ENCODE measurements around the gene THAP4.
A peak's percentile ranks its signal among the peaks of the same experiment; 100 is the strongest.

The THAP4 gene

GRCh38 chr2:241638940-241639339, 2.0 kb upstream of the THAP4 start:
- no peak for DNase-seq (ENCODE audit: low spot score)

- peak; percentile 54 for DNase-seq (ENCODE audit: low spot score)
These were observed 1.1 kb upstream of the THAP4 start for GRCh38 chr2:241637795-241638660.

DNA sequence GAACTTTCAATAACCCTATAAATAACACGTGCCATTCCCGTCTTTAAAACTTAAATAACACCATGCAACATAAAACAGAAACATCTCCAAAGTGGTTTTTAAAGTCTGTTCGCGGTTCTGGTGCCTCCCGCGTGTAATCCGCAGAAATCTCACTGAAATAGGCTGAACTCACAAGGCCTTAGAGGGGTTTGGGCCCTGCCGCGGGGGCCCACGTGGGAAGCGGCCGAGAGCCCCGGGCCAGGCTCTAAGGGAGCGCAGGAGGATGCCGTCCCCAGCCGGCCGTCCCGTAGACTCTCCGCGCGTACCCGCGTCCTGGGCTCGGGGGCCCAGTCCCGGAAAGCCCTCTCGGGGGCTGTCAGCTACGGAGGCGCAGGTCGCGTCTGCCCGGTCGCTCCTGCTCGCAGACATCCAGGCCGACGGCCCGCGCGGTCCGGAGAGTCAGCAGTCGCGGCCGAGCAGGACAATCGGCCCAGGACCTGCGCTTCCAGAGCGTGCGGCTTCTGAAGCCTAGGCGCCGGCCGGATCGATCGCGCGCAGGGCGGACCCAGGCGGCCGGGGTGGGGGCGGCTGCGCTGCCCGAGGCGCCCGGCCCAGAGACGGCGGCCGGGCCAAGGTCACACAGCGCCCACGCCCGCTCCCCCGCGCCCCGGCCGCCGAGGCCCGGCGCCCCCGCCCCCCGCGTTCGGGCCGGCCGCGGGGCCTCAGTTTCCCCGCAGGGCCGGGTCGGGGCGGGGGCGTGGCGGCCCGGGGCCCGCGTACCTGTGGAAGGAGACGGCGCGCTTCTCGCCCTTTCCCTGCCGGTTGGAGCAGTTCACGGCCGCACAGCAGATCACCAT, 558 bp downstream of the THAP4 start:
- peak; percentile 83 for DNase-seq (ENCODE audit: low spot score)

DNA sequence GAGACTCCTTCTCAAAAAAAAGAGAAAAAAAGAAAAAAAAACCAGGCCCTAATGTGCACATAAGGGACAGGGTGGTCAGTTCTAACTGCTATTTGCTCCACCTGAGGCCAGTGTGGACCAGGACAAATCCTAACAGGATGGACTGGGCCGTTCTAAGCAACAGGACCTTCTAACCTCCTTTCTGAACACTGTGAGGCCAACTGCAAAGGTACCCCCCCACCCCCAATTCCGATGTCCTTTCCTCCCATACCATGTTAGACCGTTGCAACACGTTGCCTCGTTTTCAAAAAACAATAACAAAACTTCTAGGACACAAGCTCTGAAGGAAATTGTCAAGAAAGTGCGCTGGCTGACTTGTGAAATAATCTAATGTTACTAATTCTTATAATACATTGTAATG, 1.2 kb downstream of the THAP4 start:
- DNase-seq (ENCODE audit: low spot score) = peak; percentile 37

DNA sequence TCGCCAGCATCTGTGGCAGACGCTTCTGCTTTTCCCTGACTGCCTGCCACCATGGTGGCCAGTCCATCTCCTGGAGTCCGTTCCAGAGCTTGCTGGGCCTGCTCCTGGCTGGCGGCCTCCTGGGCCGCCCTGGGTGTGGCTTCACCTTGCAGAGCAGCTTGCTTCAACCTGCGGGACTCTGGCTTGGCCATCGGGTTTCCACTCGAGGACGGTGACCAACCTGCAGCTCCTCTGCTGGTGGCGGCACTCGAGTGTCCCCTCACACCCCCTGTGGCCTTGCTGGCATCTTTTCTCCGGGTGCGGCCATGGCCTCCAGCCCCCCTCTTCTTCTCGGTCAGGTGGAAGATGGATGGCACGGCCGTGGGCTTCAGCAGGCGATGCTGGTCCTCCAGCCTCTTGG, 3.4 kb downstream of the THAP4 start:
- no peak for DNase-seq (ENCODE audit: low spot score)

DNA sequence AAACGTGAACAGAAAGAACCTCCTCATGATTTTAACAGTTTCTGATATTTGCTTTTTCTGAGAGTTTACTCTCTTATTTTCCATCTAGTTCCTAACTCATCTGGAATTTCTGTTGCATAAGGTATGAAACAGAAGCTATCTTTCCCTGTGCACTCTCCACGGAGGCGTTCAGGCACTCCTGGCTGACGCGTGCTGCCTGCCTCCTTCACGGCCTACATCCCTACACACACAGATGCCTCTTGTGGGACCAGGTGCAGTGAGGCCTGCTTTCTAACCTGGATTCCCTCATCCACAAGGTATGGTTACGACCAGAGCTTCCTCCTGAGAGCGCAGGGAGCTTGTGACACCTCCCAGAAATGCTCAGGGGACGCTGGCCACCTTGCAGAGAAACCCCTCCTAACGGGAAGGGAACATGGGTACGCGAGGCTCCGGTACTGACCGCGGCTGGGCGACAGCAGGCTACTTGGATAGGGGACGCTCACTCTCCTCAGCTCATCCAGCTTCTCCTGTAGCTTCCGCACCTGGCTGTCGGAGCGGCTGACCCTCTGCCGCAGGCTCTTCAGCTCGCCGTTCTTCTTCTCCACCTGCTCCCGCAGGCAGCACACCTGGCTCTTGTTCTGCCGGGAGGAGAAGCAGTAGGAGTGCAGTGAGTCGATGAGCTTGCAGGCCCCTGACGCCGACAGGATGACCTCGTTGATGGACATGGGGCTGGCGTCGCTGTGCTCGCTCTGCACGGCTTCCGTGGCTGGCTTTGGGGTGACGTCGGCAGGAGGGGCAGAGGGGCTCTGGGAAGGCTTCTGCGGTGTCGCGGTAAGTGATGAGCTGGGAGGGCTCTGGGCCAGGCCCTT, 4.3 kb downstream of the THAP4 start:
- no peak for DNase-seq (ENCODE audit: low spot score)

- no peak for DNase-seq (ENCODE audit: low spot score)
These were observed 7.1 kb downstream of the THAP4 start for GRCh38 chr2:241629762-241630435.

DNA sequence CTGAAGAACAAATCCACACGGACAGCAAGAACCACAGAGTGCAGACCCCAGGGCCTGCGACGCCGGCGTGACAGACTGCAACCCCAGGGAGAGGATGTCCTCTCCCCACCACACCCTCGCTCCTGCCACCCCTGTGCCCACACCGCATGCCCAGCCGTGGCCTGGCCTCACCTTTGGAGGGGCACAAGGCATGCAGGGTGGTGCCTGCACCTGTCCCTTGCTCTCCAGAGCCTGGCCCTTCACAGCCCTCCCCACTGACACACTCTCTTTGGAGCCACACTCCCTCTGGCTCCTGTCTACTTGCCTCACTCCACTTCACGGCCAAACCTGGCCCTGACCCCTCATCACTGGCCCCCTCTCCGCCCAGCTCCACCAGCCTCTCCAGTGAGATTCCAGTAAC, 9.3 kb downstream of the THAP4 start:
- no peak for DNase-seq (ENCODE audit: low spot score)

GRCh38 chr2:241620419-241620769, 16.6 kb downstream of the THAP4 start:
- no peak for DNase-seq (ENCODE audit: low spot score)

- no peak for DNase-seq (ENCODE audit: low spot score)
These were observed 17.1 kb downstream of the THAP4 start for GRCh38 chr2:241619597-241620418.

DNA sequence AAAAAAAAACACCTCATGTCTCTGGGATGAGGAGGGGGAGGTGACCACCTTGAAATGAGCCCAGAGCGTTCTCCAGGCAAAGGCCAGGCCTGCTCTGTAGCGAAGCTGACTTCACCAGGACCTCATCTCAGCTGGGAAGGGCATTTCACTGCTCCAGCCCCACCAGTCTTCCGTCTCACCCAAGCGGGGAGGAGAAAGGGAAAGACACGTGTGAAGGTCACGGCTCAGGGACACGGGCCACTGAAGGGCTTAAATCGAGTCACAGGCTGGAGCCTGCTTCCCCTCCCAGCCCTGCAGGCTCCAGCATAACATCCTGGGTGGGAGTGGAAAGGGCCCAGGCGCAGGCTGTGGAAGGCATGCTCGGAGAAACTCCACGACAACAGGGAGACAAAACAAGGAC, 18.1 kb downstream of the THAP4 start:
- no peak for DNase-seq (ENCODE audit: low spot score)

DNA sequence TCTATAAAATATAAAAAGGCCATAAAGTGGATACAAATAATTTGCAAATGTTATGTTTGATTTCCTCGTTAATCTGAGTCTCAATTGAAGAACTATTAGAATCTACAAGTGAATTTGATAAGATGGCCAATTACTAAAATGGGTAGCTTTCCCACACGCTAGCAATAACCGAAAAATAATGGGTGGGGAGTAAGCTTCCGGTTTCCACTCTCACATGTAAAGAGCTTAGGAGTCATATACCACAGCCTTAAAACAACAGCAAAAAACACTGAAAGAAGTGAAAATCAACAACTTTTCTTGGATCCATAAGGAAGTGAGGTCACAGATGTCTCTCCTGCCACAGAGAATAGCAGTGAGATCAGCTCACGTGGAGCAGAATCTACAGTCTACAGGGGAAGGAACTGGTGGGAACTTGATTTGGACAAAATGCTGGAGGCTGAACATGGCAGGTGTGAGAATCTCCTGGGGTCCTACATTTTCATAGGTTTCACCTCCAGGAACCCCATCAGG, 18.6 kb downstream of the THAP4 start:
- no peak for DNase-seq (ENCODE audit: low spot score)

GRCh38 chr2:241617431-241618154, 19.4 kb downstream of the THAP4 start:
- DNase-seq (ENCODE audit: low spot score) = no peak

DNA sequence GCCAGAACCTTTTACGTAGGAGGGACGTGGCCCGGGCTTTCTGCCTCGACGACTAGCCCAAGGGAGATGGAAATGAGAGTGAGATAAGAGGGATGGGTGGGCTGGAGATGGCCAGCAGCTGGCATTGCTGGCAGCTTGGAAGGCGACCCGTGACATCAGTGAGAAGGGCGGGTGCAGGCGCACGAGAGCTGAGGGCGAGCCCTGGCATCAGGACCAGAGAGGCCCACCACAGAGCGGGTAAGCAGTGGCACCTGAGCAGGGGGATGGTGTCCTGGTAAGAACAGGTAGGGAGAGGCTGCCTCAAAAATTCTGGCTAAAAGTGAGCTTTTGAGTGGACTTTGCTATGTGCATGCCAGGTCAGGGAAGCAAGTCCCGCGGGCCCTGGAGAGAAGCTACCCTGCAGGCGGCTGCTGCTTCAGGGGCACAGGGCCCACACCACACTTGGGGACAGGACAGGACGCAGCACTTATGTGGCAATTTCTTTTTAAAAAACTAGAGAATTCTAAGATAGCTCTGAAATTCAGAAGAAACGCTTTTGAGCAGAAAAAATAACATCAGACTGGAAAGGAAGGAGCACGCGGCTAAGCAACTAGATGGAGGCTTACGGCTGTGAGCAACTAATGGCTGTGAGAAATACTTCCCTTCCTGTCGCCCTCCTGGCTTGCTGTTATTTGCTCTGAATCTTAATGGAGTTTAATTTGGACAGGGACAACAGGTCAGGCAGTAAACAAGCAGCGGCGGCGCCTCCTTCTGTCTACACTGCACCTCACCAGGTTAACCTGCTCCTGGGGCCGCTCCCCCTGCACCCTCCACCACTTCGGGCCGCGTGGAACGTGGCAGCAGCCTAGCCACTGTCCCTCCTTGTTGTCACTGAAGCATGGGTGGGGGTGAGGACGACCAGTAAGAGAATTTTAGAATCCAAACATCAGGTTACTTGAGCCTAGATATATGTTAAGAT, 20.5 kb downstream of the THAP4 start:
- no peak for DNase-seq (ENCODE audit: low spot score)

- DNase-seq (ENCODE audit: low spot score) = no peak
These were observed 21.4 kb downstream of the THAP4 start for GRCh38 chr2:241615522-241616052.

DNA sequence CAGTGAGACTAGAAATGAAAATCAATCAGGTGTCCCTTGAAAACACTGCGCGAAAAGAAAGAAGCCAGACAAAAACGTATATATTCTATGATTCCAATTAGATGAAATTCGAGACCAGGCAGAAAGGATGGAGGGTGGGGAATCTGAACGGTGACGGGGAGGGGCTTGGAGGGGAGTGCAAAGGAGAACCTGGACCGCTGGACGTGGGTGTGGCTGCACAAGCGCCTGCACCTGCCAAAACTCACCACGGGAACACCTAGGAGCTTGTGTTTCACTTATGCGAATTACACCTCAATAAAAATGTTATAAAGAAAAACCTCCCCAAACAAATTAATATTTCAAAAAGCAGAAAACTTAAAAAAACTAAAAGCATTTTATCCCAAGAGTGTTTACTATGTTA, 21.9 kb downstream of the THAP4 start:
- DNase-seq (ENCODE audit: low spot score) = no peak

DNA sequence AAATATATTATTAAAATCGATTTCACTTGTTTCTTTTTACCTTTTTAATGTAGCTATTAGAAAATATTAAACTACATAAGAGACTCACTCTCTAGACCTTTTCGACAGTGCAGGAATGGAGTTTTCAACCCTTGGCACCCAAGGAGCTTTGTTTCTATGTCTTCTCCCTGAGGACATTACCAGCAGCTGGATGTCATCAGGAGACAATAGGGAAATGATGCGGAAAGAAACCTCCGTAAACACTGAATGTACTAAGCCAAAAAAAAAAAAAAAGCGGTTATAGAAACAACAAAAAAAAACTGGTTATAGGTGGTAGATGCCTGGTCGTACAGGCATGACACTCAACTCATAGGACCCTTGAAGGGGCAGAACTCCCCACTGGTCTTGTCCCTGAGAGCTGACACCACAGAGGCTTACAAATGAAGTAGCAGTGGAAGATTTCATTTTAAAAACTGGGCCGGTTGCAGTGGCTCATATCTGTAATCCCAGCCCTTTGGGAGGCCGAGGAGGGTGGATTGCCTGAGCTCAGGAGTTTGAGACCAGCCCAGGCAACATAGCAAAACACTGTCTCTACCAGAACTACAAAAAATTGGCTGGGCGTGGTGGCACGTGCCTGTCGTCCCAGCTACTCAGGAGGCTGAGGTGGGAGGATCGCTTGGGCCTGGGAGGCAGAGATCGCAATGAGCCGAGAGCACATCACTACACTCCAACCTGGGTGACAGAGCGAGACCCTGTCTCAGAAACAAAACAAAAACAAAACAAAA, 23.8 kb downstream of the THAP4 start:
- no peak for DNase-seq (ENCODE audit: low spot score)

Data from HuH-7.5 (cell line).